ENCODE data around the gene CHD5.
A peak's percentile ranks its signal among the peaks of the same experiment; 100 is the strongest.

CHD5 gene

DNA sequence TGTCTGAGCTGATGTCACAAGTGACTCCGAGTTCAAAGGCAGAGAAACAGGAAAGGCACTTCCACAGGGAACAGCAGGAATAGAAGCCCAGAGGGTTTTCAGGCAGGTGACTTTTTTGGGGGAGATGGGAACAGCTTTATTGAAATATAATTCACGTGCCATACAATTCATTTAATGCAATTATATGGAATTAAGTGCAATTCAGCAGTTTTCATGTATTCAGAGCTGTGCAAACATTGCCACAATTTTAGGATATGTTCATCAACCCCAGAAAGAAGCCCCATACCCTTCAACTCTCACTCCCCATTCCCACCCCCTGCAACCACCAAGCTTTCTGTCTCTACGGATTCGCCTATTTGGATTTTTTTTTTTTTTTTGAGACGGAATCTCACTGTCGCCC lies 117.5 kb downstream of the CHD5 start:
- no peak for DNase-seq (ENCODE audit: low spot score)

DNA sequence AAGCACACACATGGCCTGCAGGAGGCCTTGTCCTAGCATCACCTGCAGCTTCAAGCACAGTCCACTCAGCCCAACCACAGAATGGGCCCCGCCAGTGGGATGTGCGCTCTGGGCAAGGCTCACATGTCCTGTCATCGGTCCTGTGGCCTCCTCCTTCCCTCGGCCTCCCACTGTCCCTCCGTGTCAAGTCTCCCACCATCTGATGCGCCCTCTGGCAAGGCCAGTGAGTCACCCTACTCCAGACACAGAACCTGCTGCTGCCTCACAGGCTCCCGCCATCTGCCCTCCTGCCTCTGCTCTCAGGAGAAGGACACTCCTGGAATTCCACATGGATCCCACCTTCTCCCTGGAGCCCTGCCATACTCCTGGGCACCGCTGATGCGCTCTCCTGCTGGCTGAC lies 120.3 kb downstream of the CHD5 start:
- DNase-seq (ENCODE audit: low spot score): no peak

DNA sequence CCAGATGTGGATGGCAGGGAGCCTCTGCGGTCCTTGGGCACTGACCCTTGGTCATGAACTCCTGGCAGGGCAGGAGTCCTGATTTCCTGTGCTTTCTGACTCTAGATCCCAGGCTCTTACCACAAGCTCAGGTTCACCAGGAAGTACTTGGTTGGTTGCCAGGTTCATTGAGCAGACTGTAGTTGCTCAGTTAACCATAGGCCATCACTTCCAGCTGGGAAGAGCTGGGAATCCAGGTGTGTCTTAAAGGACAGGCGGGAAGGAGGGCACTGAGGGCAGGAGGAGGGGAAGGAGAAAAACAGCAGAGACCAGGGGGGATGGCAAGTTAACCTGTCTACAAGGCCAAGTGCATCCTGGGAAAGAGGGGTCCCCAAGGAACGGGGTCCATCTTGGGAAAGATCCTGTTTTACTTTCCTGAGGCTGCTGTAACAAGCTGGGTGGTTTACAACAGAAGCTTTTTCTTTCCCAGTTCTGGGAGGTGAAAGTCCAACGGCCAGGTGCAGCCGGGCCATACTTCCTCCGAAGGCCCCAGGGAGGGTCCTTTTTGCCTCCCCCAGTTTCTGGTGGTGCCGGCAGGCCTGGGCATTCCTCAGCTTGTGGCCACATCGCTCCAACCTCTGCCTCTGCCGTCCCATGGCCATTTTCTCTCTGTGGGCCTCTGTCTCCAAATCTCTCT lies 122.8 kb downstream of the CHD5 start:
- DNase-seq (ENCODE audit: low spot score): no peak

DNA sequence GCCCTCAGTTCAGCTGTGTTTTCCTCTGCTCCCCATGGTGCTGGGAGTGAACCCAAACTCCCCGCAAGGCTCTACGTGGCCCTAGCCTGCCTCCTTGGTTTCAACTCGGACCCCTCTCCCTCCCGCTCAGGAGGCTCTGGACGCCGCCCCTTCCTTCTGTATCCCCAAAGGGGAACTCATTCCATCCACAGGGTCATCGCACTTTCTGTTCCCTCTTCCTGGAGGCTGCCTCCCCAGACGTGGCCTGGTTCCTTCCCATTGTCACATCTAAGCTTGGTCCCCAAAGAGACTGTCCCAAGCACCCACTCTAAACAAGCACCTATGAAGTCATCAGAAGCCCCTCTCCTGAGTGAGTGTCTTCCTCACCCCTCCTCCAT lies 123.6 kb downstream of the CHD5 start:
- DNase-seq (ENCODE audit: low spot score): no peak

DNA sequence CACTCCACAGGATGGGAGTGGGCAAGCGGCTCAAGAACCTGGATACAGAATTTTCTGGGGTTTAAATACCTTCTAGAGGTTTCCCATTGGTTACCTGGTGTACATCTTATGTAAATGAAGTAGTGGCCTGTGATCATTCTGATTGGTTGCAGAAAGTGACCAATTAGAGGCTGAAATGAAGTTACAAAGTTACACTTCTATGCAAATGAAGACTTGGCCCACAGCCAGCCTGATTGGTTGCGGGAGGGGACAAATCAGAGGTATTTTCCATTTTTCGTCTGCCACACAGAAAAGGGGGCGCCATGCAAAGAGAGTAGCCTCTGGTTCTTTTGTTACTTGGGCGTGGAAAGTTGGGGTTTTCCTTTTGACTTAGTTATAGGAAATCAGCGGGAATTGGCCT lies 125.5 kb downstream of the CHD5 start:
- DNase-seq (ENCODE audit: low spot score): no peak

DNA sequence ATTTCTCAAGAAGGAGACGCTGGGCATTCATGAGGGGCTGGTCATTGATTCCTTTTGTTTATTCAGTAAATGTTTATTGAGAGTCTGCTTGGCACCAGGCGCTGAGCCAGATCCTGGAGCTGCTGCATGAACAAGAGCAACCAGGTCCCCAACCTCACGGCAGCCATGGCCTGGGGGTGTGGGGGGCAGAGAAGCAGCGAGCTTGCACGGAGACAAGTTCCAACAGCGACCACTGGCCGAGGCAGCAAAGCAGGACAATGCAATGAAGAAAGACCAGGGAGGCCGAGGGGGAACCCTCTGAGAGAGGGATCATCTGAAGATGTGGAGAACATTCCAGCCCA lies 126.9 kb downstream of the CHD5 start:
- DNase-seq (ENCODE audit: low spot score): no peak

DNA sequence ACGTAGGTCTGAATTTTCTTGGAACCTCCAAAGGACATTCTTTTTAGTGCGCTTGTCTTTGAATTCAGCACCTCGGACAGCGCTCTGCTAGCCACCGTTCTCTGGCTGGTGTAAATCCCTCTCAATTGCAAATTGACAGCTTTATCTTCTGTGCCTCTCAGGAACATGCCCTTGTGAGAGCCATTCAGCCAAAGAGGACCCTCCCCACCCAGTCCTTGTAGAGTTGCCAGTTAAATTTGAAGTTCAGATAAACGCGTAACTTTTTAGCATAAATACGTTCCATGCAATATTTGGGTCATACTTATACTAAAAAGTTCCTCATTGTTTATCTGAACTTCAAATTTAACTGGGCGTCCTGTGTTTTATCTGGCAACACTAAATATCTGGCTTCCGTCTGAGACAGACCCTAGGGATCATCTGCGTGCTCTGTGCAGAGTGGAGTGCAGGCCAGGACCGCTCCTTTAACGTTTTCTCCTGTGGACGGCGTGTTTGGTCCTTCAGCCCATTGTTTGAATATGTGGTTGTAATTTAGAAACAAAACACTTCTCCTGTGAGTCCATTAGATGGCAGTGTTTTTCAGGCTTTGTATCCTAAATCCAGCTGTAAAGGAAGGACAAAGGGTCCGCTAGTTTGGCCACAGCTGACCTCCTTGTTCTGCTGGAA lies 127.4 kb downstream of the CHD5 start:
- peak; percentile 9 for DNase-seq (ENCODE audit: low spot score)
